Measurements from ENCODE around the gene MRPL14.
A peak's percentile ranks its signal among the peaks of the same experiment; 100 is the strongest.

The MRPL14 gene

GRCh38 chr6:44156494-44157151 lies 29.4 kb upstream of the MRPL14 start:
- no peak for TF ChIP-seq CTCF (conservative IDR thresholded peaks at IDR 0.05; ENCODE audit: low read depth, low read length)
- H3K4me3 ChIP-seq (ENCODE audit: low read length), result no peak overlapping the region
- no peak for DNase-seq (ENCODE audit: low read depth)

- no peak for DNase-seq (ENCODE audit: low read depth)
- no peak overlapping the region for H3K4me3 ChIP-seq (ENCODE audit: low read length)
- TF ChIP-seq CTCF (conservative IDR thresholded peaks at IDR 0.05; ENCODE audit: low read depth, low read length), result no peak
These were observed 26.8 kb upstream of the MRPL14 start for GRCh38 chr6:44154067-44154466.

GRCh38 chr6:44152533-44152932 lies 25.3 kb upstream of the MRPL14 start:
- H3K4me3 ChIP-seq (ENCODE audit: low read length), result no peak overlapping the region
- no peak for DNase-seq (ENCODE audit: low read depth)
- TF ChIP-seq CTCF (conservative IDR thresholded peaks at IDR 0.05; ENCODE audit: low read depth, low read length), result no peak

DNA sequence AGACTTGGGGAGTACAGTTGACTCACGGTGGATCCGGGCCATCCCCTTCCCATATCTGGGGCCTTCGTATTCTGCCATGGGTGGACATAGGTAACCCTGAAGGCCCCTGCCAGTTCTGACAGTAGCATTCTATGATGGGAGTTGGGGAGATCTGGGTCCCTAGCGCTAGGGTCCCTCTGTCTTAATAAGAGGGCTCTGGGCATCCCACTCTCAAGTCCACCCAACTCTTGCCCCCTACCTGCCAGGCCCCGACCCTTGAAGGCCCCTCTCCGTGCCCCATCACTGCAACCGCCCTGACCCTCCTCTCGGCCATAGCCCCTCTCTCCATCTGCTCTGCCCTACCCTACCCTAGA lies 24.8 kb upstream of the MRPL14 start:
- TF ChIP-seq CTCF (conservative IDR thresholded peaks at IDR 0.05; ENCODE audit: low read depth, low read length), result no peak
- H3K4me3 ChIP-seq (ENCODE audit: low read length), result no peak overlapping the region
- DNase-seq (ENCODE audit: low read depth), result no peak

- TF ChIP-seq CTCF (conservative IDR thresholded peaks at IDR 0.05; ENCODE audit: low read depth, low read length), result peak; percentile 91
- no peak overlapping the region for H3K4me3 ChIP-seq (ENCODE audit: low read length)
- no peak for DNase-seq (ENCODE audit: low read depth)
These were observed 24.3 kb upstream of the MRPL14 start for GRCh38 chr6:44151348-44152108.

- no peak for TF ChIP-seq CTCF (conservative IDR thresholded peaks at IDR 0.05; ENCODE audit: low read depth, low read length)
- no peak for DNase-seq (ENCODE audit: low read depth)
- H3K4me3 ChIP-seq (ENCODE audit: low read length), result no peak overlapping the region
These were observed 23.2 kb upstream of the MRPL14 start for GRCh38 chr6:44150317-44150917.

All from retinal pigment epithelial cell (primary cell).